Brain pericyte (primary cell): Measurements from ENCODE around the gene COL4A4.
"Not testable (repeated sequence)": the region's sequence is repeated elsewhere in the genome, so short reads cannot be mapped to it uniquely, and the experiment has no call there.

Source experiments
- DNase-seq: peaks from one replicate; pipeline ENCODE4 v3.0.0-alpha.2; 2012; ENCODE audit warnings: low read depth, low spot score

Gene COL4A4

DNA sequence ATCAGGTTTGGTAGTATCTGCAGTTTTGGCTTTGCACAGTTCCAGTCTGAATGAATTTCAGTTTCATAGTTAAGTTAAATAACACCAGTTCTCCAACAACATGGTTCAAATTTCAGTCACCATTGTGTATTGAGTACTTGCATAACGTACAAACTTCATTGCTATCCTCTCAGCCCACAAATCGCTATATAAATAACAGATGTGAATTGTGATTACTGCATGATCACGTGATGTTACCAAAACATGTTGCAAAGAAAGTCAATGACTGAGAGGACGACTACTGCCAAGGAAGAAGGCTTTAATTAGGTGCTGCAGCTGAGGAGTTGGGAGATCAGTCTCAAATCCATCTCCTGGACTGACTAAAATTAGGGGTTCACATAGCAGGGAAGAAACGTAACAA lies 48.2 kb downstream of the COL4A4 start:
- peak; percentile 13 for DNase-seq

DNA sequence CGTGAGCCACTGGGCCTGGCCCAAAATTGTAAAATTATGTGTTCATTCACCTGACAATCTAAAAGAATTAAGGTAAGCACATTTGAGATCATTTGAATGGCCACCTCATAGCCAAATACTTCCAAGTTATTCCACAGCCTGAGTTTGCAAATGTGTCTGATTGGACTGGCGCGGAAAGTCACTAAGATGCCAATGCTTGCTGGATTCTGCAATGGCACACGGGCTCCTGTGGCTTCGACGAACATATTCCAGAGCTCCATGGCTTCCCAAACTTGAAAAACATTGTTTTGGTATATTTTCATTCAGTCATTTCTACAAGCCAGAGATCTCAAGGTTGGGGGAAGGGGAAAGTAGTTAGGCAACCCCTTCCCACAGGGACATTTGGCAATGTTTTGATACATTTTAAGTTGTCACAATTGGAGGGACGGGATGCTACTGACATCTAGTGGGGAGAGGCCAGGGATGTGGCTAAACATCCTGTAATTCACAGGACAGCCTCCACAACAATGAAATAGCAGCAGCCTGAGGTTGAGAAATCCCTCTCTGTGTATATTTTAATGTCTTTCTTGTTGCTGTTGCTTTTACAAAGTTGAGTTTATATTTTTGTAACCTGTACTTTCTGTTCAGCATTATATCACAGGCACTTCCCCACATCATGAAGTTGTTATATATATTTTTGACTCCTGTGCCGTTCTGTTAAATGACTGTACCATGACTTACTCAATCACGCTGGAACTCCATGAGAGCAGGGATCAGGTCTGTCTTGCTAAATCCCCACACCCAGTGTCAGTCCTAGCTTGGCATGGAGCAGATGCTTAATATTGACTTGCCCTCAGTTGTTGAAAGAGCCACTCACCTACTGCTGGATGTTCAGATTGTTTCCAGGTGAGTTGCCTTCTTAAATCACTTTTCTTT lies 56.9 kb downstream of the COL4A4 start:
- DNase-seq, result peak; percentile 32

DNA sequence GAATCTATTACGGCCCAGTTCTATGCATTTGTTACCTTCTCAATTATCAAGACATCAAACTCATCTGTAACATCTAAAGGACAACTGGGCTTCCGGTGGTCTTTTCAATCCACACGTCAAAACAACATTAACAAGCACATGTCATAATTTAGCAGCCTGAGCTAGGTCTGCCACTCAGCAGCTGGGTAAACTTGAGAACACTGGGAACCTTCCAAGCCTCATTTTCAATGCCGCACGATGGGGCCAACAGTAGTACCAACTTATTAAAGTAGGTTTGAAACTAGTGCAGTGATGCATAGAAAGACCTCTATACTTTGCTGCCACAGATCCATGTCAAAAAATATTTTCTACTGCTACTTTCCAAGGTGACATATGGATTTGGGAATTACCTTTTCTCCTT lies 60.4 kb downstream of the COL4A4 start:
- DNase-seq, result no peak

GRCh38 chr2:227099340-227099739 lies 64.7 kb downstream of the COL4A4 start:
- no peak for DNase-seq

DNA sequence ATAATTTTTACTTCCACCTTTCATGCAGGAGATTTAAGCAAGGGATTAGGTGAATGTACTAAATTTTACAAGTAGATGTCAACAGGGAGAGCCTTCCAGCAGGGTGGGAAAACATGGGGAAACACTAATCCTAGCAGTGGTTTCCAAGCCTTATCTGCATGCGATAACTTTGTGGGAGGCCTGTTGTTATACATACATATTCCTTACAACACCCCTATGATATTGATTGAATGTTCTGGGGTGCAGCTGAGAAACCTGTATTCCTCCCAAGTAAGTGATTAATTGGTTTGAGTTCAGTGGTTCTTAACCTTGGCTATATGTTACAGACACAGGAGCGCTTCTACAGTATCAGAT lies 65.9 kb downstream of the COL4A4 start:
- DNase-seq, result no peak

DNA sequence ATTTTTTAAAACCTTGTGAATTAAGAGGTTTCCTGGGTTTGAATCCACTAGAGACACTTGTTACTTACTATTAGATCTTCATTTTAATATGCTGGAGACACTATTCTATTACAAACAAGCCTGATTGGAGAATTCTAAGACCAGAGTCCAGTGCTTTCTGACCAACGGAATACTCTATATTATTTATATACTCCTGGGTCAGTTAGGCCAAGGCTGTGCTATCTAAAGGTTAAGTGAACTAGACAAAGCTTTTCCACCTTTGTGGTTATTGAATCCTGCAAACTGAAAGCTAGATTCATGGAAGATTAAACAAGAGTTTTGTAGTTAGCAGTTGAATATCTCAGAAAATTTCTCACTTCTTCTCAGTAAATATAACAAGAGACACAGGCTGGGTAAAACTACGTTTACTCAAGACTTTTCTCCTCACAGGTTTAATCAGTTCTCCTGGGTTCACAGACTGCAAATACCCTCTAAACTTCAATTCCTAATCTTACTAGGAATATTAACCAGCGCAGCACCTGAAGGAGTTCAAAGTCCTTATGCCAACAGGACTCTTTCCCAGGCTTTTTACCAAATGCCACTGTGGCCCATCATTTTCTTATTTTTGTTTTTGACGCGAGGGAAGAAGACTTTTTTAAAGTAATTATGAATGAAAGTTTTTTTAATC lies 66.4 kb downstream of the COL4A4 start:
- no peak for DNase-seq

DNA sequence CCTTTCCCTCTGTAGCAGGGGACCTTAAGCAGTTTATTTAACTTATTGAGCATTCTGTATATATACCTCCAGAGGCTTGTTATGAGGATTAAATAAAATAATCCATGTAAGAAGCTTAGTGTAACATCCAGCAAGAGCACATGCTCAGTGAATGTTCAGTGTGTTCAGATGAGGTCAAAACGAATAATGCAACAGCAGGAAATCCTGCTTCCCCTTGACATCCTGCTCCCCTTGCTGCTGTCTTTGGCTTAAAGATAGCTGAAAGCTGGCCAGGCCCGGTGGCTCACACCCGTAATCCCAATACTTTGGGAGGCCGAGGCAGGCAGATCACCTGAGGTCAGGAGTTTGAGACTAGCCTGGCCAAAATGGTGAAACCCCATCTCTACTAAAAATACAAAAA lies 68.7 kb downstream of the COL4A4 start:
- DNase-seq, result no peak

GRCh38 chr2:227082286-227082685 lies 81.7 kb downstream of the COL4A4 start:
- DNase-seq, result no peak

GRCh38 chr2:227079726-227080125 lies 84.3 kb downstream of the COL4A4 start:
- DNase-seq, result no peak

DNA sequence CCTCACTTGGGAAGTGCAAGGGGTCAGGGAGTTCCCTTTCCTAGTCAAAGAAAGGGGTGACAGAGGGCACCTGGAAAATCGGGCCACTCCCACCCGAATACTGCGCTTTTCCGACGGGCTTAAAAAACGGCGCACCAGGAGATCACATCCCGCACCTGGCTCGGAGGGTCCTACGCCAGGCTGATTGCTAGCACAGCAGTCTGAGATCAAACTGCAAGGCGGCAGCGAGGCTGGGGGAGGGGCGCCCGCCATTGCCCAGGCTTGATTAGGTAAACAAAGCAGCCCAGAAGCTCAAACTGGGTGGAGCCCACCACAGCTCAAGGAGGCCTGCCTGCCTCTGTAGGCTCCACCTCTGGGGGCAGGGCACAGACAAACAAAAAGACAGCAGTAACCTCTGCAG lies 98.9 kb downstream of the COL4A4 start:
- not testable (repeated sequence) for DNase-seq

GRCh38 chr2:227058888-227059399 lies 105.1 kb downstream of the COL4A4 start:
- no peak for DNase-seq

DNA sequence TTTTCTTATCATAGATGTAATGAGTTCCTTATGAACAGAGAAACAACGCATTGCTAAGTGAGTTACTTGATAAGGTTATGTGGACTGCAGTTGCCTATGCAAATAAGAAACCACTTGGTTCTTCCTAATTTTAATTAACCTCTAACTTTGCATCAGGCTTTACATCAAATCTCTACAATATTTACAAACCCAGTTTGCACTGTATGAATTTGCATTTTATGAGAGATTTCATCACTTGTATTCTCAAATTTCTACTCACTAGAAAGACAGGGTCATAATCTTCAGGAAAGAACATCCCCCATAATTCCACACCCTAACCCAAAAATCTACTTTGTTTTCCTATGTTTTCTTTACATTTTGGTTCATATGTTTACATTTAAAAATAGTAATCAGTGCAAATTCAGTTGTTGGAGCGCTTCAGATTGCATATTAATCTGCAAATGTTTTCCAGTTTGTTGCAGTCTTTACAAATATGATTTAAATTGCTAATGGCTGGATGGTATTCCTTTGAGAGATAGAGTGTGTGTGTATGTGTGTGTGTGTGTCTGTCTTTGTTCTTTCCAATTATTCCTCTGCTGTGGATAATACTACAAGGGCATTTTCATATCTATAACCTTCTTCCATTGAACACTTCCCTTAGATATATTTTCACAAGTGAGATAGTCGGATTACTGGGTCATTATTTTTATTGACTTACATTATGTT lies 106.1 kb downstream of the COL4A4 start:
- no peak for DNase-seq

DNA sequence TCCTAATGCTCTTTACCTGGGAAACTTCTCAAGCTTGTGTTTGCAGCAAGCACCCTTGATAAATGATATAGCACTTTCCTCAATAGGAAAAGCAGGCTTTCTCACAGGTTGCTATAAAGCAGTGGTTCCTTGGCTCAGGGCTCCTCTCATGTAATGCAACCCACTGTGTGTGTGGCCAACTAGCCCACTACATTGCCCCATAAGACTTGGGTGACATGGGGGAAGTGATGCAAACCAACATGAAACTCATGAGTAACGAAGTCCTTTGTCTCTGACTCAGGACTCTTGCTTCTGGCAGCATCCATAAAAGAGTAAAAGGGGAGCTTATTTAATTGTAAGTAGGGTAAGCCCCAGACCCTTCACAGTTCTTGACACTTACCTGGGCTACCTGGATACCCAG lies 106.9 kb downstream of the COL4A4 start:
- no peak for DNase-seq

GRCh38 chr2:227054006-227054405 lies 110.0 kb downstream of the COL4A4 start:
- DNase-seq, result no peak

DNA sequence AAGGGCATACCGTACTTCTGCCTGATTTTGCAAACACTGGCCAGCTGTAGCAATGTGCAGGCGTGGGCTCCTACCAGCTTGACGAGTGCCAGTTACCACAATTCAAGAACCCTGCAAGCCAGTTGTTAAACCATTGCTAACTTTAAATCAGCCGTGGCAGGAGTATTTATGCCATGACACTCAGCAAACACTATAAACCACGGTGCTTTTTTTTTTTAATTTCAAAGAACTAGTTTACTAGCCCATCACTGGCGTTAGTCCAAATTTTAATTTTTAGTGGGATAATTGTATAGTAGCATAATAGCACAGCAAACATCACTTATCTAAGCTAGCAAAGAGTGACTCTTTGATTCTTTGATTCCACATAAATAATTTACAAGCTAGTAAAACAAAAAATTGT lies 111.1 kb downstream of the COL4A4 start:
- DNase-seq, result no peak

- DNase-seq, result no peak
Observed at GRCh38 chr2:227043981-227044380, 120.0 kb downstream of the COL4A4 start.

DNA sequence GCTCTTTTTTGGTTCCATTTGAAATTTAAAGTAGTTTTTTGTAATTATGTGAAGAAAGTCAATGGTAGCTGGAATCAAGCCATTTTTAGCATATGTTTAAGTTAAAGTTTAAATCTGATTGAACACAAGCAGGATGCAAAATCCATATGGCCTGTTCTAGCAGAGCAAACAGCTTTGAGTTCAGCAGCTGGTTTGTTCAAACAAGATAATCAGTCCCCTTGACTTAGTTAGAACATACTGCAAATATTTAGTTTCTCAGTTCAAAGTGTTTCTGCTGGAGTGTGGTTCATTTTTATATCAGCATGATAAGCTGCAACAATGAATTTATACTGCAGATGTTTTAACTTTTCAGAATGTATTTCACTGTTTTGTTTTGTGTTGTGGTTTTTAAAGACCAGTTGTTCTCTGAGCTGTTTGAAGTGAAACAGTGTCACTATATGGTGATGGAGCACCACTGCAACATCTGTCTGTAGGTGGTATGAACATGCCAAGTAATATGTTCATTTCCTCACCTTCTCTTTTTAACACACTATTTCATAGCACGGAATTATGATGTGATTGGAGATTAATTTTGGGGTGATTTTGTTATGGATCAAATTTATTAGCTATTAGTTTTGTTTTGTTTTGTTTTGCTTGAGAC lies 125.3 kb downstream of the COL4A4 start:
- DNase-seq, result no peak

DNA sequence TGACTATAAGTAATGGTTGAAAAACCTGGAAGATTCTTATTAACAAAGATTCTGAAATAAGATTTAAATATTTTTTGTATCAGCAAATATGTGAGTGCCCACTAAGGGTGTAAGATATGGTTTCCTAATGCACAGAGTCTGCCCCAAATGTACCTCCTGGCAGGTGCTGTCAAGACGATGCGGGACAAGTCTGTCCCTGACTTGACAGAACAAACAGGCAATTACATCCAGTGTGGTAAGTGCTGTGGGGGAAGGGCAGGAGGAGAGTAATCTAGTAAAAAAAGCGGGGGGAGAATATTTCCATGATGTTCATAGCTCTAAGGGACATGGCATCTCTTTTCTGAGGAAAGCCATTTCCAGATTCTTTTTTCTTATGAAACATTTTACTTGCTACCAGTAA lies 127.5 kb downstream of the COL4A4 start:
- DNase-seq, result no peak

DNA sequence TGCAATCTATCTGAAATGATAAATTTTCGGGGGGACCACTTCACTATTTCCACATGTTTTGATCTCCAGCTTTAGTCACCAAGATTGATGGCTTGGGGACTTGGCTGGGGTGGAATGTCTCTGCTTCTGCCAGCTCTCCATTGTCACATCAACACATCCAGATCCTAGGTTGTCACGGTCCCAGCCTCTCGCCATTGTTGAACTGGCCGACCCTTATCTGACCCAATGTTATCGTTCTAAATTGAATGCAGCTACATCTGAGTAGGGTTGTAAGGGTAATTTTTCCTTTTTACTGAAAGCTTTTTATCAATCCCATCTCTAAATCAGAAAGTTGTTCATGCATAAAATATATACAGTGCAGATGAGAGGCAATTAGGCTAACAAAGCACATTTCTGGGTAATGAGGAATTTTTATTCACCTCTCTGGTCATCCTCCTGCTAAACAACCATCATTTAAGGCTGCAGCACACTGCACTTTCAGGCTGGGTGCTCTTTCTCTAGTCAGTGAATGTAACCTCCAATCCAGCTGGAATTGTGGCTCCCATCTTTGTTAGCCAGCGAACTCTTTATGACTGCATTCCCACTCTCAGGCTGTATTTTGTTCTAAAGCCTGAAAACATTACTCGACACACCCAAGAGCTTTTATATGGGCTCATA lies 128.2 kb downstream of the COL4A4 start:
- no peak for DNase-seq

- no peak for DNase-seq
Observed at GRCh38 chr2:227033471-227034148, 130.4 kb downstream of the COL4A4 start.

- DNase-seq, result no peak
Observed at GRCh38 chr2:227031379-227031778, 132.6 kb downstream of the COL4A4 start.
